CD4-positive, alpha-beta T cell treated with Interleukin-15 for 4 hours (primary cell): ENCODE measurements around the gene CREBL2.
"Not testable (repeated sequence)": the region's sequence is repeated elsewhere in the genome, so short reads cannot be mapped to it uniquely, and the experiment has no call there.

Source experiments
- DNase-seq: peaks from one replicate; pipeline ENCODE4 v3.0.0-alpha.2; 2020; ENCODE audit warnings: low spot score

CREBL2 gene

DNA sequence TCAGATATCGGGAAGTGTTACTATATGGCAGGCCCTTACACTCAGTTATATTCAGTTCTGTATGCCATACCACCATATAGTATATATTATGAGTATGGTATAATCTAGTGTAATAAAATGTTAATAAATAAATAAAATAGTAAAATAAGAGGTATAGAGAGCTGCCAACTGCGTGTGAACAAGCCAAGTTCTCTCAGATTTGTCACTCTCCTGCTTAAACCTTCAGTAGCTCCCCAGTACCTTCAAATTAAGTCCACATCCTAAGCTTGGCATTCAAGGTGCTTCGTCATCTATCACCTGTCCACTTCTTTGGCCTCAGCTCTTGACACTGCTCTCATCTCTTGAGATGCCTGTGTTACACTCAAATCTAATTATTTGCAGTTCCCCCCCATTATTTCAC is 12.8 kb upstream of the CREBL2 start:
- DNase-seq: no peak

DNA sequence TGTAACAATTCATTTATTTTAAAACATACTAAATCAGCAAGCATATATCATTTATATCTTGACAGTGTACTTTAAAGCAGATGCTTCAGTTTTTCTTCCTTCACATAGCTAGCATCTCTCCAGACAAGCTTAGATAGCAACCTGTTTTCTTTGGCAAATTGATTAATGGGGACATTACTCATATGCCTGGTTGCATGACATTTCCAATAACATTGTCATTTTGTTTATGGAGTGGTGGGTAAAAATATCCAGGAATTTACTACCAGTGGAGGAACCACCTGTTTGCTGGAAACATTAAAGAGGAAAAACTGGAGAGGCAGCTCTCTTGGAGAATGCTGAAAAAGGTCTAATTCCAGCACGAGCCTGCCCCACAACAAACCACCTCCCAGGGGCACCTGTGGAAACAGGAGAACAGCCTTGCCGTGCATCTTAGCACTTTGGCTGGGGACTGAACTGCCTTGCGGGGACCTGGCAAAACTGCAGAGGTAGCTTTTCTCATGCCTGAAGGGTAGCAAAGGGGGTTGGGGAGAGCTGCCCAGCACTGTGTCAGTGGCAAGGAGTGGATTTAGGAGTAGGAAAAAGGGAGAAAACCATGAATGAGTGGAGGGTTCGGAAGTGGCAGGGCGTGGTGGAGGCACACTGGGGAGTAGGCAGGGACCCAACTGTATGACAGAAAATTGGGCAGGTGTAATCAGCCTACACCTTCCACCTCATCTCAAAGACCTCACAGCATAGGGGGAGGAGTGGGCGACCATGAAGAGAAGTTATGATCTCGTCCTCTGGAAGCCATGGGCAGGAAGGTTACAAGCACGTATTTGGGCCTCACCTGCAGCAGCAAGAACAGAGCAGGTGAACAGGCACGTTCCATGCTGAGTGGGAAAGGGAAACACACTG is 11.7 kb upstream of the CREBL2 start:
- no peak for DNase-seq

DNA sequence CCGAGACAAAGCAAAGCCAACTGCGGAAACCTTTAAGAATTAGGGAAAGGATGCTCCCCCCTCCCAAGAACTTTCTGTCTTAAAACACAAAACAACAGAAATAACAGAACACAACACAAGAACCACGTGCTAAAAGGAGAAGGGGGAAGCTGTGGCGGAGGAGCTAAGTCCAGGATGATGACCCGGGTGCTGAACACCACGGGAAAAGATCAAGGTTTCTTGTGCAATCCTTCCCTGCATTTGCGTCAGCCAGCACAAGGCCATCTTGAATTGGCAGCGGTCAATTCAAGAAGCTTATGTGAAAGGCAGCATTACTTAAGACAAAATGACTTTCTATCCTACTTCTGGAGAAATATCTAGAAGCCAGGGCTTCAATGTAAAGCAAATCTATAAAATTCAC is 11.0 kb upstream of the CREBL2 start:
- no peak for DNase-seq

DNA sequence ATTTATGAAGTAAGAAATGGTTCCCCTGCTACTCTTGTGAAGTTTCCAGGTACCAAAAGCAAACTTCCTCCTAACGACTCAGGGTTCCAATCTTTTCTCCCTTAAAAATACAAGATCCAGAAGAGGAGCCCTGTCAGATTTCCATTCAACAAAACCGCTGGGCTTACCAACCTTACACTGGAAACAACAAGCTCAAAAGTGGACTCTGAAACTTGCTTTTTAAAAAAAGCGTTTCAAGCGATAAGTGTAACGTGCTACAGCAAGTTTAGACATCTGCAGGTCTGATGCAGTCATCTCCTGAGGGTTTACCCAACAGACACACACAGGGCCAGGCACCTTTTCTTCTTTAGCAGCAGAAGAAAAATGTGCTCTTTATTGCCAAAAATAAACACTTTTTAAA is 6.9 kb upstream of the CREBL2 start:
- DNase-seq: no peak

DNA sequence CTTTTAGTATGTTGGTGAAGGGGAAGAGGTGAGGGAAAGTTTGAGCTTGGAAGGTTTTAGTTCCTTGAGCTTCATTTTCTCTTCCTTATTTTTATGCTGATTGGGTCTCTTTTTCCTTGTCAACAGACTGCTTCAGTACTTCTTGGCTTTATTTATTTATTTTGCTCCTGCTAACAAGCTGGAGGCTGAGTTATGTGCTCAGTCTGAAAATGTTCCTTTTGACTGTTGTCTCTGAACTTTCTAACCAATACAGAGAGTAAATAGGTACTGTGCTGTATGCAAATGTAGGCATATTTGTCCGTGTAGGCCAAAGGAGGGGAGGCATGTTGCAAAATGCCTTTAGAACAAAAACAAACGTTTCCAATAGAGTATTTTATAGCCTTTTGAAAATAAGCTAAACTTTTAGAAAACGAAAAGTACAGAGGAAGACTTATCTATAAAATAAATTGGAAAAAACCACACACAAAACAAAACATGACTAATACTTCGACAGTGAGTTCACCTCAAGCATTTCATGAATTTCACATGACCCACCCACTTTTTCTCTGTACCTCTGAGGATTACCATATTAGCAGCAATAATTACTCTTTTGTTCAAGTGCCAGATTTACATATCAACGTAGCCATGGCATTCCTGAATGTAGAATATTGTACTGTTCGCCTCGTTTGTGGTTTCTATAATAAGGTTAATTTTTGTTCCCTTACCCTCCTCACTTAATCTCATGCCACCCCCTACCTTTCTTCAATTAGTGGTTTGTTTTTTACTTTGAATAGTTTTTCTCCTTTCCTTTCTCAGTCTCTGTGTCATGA is 4.7 kb upstream of the CREBL2 start:
- DNase-seq: peak; percentile 41

DNA sequence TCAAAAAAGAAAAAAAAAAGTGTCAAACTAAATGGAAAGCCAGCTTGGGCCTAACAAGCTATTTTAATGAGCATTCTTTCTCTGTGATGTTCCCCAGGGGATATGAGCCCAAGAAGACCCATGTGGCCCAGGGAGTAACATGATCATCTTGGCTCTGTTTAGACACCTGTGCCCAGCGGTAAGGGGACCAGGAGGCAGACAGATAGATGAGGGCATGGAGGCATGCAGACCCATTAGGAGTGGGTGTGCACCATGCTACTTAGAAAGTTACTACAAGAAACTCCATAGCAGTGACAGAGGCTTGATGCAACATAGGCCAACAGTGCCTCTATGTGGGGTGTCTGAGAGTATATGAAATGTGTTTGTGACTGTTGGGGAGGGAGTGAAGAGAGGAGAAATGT is 3.1 kb upstream of the CREBL2 start:
- DNase-seq: no peak

DNA sequence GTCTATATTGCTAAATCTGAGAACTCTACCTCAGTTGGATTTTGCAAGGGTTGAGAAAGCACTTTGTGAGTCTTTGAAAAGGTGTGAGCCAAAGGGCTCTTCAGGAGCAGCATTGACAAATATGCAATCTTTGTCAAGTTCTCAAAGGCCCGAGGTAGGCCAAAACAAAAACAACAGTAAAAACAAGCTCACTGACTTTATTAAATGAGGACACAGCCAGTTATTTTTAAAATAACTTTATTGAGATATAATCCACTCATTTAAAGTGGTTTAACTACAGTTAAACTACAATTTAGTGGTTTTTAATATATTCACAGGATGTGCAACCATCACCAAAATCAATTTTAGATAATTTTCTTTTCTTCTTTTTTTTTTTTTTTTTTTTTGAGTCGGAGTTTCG is 2.0 kb upstream of the CREBL2 start:
- DNase-seq: no peak

DNA sequence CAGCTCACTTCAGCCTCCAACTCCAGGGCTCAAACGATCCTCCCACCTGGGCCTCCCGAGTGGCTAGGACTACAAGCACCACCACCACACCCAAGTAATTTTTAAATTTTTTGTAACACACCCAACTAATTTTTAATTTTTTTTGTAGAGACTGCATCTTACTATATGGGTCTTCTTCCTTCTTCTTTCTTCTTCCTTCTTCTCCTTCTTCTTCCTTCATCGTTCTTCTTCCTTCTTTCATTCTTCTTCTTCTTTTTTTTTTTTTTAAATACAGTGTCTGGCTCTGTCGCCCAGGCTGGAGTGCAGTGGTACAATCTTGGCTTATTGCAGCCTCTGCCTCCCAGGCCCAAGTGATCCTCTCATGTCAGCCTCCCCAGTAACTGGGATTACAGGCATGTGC is 965 bp upstream of the CREBL2 start:
- no peak for DNase-seq

DNA sequence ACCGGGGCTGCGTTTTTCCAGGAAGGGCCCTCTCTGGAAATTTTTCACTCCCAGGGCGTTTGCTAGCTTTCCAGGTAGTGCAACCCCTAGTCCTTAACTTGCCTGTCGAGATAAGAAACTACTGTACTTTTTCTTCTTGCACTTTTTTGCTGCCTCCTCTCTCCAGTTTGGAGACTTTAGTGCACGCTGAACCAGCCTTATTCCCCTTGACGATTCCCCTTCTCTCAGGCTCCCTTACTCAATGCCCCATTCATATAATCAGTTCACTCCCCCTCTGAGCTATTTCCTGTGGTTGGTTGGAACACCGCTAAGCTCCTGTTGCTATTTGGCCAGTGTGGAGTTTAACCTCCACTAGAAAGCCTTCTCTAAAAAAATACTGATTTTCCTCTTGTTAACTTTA is 682 bp downstream of the CREBL2 start:
- DNase-seq: peak; percentile 35

DNA sequence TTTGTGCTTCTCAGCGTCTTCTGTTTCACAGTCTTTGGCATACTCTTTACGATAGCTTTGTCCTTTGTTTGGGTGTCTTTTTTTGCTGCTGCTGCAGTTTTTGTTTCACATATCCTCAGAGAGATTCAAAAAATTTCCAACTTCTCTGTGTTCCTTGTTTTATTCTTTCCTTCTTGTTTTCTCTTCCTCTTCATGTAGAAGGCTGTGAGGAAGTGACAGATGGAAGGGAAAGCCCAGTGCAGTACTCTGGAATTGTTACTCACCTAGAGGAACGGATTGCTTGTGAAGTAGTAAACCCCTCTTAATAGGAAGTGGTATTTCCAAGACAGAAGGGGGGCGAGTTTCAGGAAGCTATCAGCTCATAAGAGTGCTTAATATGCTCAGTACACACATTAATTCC is 1.7 kb downstream of the CREBL2 start:
- no peak for DNase-seq

DNA sequence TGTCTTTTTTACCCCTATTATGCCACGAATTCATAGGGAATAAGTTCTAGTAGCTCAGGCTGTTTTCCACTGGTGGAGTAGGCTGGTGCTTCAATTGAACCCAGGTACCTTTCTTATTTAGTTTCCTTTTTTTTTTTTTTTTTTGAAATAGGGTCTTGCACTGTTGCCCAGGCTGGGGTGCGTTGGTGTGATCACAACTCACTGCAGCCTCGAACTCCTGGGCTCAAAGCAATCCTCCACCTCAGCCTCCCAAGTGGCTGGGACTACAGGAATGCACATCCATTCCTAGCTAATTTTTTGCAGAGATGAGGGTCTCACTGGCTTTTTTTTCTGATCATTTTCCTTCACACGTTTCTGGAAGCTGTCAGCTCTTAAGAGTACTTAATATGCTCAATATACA is 2.7 kb downstream of the CREBL2 start:
- DNase-seq: no peak

DNA sequence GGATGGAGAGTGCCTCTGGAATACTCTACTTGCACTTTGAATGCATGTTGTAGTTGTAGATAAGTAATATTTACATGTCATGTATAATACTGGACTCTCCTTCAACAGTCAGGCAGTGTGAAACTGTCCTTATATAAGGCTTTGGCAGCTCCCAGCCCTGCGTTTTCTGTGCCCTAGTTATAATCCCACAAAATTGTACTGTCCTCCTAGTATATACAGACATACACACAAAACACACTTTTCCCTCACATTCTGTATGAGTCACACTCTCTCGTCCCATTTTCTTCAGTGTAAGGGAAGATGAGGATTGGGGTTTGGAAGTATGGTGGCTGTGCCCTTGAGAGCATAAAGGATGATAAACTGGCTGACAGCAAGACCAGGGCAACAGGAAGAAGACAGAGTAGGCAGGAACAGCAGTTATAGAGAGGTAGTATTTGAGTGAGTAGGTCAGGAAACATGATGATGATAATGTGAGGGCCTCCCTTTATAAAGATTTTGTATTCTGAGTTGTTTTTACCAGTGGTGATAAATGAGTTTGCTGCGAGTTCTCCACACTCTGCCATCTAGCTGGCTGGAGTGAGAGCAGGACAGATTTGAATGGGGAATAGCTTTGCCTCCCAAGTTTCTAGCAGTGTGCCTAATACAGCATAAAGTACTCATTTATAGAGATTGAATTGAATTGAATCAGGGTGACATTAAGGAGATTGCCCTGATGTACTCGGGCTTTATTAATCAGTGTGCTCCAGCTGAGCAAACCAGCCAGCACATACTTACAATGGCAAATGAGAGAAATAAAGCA is 5.0 kb downstream of the CREBL2 start:
- DNase-seq: no peak

DNA sequence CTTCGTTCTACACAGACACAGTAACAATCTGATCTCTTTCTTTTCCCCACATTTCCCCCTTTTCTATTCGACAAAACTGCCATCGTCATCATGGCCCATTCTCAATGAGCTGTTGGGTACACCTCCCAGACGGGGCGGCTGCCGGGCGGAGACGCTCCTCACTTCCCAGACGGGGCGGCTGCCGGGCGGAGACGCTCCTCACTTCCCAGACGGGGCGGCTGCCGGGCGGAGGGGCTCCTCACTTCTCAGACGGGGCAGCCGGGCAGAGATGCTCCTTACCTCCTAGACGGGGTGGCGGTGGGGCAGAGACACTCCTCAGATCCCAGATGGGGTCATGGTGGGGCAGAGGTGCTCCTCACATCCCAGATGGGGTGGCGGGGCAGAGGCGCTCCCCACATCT is 6.4 kb downstream of the CREBL2 start:
- DNase-seq: not testable (repeated sequence)

DNA sequence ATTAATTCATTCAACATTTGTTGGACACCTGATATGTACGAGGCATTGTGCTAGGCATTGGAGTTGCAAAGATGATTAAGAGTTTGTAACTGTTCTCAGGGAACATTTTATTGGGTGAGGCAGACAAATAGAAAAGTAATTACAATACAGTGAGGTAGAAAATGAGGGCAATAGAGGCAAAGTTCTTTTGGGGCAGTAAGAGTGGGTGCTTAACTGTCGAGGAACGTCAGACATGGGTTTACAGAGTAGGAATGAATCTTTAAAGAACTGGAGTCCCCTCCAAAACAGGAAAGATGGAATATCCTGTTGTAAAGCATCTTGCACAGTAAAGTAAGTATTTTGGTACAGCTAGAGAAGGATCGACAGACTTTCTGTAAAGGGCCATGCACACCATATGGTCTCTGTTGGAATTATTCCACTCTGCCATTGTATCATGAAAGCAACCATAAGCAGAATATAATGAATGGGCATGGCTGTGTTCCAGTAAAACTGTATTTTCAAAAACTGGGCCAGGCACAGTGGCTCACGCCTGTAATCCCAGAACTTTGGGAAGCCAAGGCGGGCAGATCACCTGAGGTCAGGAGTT is 9.1 kb downstream of the CREBL2 start:
- no peak for DNase-seq

DNA sequence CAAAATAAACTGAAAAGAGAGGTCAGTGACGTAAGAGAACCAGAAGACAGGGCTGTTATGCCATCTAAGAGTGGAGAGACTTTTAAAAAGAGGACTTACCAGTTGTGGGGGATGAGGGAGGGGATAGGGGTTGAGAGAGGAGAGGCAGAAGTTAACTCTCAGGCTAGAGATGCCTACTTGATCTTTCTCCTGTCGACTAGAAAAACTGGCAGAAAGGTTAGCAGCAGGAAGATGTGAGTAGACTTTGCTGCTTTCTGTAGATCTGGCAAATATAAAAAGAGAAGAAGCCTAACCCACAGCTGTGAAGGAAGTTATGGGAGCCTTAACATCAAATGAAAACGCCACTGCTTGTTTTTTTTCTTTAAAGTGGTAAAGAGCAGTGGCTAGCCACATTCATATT is 10.7 kb downstream of the CREBL2 start:
- peak; percentile 43 for DNase-seq

DNA sequence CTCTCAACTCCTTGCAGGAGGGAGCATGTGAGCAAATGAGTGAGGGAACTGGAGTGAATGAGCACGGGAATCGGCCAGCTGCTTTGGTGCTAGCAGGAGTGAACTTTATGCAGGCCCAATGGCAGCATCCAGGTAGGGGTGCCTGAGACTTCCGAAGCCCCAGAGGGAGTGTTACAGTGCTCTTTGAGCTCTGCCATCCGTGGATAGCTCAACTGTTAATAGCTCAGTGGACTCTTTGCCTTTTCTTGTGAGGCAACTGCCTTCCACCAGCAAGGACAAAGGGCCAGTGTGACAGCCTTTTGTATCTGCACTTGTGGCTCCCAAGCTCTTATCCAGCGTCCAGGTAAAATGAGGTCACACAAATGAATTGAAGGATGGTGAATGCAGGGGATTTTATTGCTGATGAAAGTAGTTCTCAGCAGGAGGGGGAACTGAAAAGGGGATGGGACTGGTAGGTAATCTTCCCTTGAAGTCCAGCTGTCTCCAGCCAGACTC is 12.9 kb downstream of the CREBL2 start:
- no peak for DNase-seq

DNA sequence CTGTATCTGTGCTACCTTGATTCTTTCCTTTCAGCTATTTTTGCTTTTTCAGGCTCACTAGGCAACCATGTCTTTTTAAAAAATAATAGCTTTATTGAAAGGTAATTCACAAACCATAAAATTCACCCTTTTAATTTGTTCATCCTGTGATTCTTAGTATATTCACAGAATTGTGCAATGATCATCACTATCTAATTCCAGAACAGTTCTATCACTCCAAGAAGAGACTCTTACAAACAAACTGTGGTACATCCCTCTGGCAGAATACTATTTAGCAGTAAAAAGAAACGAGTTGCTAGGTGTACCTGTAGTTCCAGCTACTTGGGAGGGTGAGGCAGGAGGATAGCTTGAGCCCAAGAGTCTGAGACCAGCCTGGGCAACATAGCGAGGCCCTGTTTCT is 14.8 kb downstream of the CREBL2 start:
- no peak for DNase-seq

DNA sequence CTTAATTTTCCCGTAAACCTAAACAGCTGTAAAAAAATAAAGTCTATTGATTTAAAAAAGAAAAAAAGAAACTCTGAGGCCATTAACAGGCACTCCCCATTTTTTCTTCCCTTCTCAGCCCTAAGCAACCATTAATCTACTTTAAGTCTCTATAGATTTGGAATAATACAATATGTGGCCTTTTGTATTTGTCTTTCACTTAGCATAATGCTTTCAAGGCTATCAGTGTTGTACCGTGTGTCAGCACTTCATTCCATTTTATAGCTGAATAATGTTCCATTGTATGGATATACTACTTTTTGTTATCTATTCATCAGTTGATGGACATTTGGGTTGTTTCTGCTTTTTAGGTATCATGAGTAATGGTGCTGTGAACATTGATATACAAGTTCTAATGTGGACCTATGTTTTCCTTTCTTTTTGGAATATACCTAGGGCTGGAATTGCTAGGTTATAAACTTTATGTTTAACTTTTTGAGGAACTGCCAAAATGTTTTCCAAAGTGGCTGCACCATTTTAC is 15.7 kb downstream of the CREBL2 start:
- DNase-seq: no peak

DNA sequence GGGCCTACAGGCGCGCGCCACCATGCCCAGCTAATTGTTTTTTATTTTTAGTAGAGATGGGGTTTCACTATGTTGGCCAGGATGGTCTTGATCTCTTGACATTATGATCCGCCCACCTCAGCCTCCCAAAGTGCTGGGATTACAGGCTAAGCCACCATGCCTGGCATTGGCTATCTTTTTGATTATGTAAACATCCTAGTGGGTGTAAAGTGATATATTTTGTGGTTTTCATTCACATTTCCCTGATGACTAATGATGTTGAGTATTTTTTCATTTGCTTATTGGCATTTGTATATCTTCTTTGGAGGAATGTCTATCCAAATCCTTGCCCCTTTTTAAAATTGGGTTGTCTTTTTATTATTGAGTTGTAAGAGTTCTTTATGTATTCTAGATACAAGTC is 16.3 kb downstream of the CREBL2 start:
- no peak for DNase-seq

DNA sequence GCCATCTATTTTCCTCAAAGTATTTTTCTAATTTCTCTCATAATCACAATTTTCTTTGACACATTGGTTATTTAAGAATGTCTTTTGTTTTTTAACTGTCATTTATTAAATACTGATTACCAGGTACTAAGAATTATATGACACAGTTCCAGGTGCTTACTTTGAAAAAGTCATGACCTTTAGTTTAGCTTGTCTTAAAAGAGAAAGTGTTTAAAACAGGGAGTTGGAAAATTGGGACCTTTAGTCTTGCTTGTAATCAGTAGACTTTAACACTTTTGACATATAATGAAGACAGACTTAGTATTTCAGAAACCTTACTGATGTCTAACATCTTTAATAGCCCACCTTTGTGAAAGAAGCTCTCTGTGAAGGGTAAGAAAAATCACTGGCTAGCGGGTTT is 19.2 kb downstream of the CREBL2 start:
- DNase-seq: no peak

DNA sequence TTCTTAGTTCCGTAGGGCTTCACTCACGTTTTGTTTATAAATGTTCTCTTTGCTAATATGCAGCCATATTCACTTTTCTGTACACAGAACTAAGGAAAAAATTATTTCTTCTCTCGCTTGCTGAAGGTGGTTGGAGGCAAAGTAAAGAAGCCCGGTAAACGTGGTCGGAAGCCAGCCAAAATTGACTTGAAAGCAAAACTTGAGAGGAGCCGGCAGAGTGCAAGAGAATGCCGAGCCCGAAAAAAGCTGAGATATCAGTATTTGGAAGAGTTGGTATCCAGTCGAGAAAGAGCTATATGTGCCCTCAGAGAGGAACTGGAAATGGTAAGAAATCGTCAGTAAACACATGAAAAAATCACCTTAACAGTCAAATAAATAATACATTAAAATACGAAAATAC is 24.0 kb downstream of the CREBL2 start:
- no peak for DNase-seq

DNA sequence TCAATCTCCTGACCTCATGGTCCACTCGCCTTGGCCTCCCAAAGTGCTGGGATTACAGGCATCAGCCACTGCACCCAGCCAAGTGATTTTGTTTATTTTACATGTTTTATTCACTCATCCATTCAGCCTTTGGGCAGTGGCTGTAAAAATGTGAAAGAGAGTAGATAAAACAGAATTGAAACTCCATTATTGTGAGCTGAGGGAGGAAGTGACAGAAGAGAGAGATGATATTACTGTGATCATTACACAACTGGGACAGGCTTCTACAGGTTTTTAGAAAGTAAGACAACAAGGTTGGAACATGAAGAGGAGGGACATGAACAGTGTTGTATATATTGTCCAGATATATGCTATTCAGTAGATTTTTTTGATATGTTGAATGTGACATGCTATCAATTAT is 25.0 kb downstream of the CREBL2 start:
- no peak for DNase-seq
